Mammary epithelial cell (primary cell): ENCODE data around the gene KAZN.

Experiments used
- CTCF ChIP-seq, 2 donors: IDR thresholded peaks in 1 of 2; conservative IDR thresholded peaks in 1 of 2; 2 replicates each; pipeline ENCODE4 v1.5.1; 2011 to 2012; ENCODE audit warnings: inconsistent platforms in 2 of 2, low read length in 2 of 2, mild to moderate bottlenecking in 2 of 2, control low read depth in 1 of 2, low read depth in 1 of 2; ENCODE audit not compliant: insufficient read depth in 1 of 2; ENCODE audit errors: extremely low read depth in 1 of 2
- EZH2 ChIP-seq: IDR thresholded peaks from 2 replicates; pipeline ENCODE4 v1.6.1; 2012; ENCODE audit warnings: low read length, inconsistent platforms, borderline replicate concordance

- no peak for TF ChIP-seq EZH2
- TF ChIP-seq CTCF (conservative IDR thresholded peaks at IDR 0.05 in 1 of 2, IDR thresholded peaks at IDR 0.05 in 1 of 2; ENCODE audit: extremely low read depth in 1 of 2, insufficient read depth in 1 of 2, low read depth in 1 of 2, low read length in 2 of 2): no peak
These were observed 247.4 kb downstream of the KAZN start for GRCh38 chr1:14845851-14846250.
